GM21381 (cell line): Measurements from ENCODE around the gene CKAP5.

Experiments
- ATAC-seq: cut with Tn5 transposase; IDR thresholded peaks from one replicate; pipeline ENCODE4 v1.9.1; 2021; ENCODE audit warnings: mild to moderate bottlenecking, moderate library complexity; ENCODE audit not compliant: unreplicated experiment

Gene CKAP5

DNA sequence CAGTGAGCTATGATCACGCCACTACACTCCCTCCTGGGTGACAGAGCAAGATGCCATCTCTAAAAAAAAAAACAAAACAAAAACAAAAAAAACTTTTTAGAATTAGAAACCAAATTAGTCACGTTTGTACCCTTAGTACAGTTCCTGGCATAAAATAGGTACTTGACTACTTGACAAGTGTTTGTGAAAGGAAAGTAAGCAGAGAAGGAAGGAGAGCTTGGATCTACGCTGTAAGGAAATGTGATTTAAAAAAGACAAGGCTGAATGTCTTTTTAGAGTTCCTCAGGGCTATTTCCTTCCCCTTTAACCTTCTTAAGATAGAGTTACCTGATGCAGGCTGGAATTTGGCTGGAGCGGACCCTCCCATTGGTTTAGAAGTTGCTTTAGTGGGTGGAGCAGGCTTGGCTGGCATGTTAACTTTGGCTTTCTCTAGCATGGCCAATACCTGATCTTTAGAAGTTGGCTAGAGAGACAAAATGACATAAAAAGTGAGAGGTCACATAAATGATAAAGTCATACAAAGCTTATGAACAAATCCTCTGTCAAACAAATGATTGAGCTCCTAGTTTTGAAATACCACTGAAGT lies 76.4 kb downstream of the CKAP5 start:
- no peak for ATAC-seq

GRCh38 chr11:46766656-46767055 lies 79.4 kb downstream of the CKAP5 start:
- ATAC-seq: no peak

GRCh38 chr11:46762248-46762647 lies 83.8 kb downstream of the CKAP5 start:
- ATAC-seq: no peak

GRCh38 chr11:46761807-46762206 lies 84.3 kb downstream of the CKAP5 start:
- no peak for ATAC-seq

DNA sequence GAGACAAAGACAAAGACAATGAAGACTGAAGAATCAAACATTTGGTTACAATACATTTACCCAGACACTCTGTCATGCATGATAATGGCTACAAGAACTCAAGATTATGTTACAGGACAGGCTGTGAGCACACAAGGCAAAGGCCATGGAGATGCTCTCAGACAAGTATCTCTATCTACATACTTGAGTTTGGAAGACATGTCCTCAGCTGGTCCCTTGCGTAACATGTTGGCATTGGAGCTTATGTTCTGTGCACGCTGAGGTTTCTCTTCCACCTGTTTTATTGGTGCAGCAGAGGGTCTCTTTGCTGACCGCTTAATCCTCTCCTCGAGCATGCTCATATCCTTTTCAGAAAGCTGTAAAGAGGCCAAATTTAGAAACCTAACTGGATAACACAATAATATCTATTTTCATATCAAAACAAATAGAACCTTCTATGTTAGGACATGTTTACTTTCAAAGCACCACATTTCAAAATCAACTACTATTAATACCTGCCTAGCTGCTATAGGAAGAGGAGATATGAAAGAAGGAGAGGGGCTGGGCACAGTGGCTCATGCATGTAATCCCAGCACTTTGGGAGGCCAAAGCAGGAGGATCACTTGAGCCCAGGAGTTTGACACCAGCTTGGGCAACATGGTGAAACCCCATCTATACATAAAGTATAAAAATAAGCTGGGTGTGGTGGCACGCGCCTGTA lies 85.5 kb downstream of the CKAP5 start:
- ATAC-seq: no peak

DNA sequence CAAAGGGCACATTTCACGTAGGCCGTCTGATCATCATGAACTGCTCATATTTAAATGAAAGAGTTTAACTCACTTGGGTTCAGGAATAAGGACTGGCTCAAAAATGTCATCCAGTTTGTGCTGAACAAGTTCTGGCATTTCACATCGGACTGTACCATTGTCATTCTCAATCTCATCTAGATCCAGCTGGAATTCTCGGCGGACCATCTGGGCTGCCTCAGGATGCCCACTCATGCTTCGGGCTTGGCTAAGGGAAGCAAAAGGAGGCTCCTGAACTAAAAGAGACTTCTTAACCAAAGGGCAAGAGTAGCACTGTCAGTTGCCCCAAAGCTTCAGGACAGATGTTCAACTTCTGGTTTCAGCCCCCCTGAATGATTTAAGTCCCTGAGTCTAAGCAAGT lies 86.9 kb downstream of the CKAP5 start:
- ATAC-seq: no peak

GRCh38 chr11:46755962-46756361 lies 90.1 kb downstream of the CKAP5 start:
- ATAC-seq: no peak

GRCh38 chr11:46747150-46747549 lies 98.9 kb downstream of the CKAP5 start:
- ATAC-seq: no peak

GRCh38 chr11:46745995-46746394 lies 100.1 kb downstream of the CKAP5 start:
- ATAC-seq: no peak

- ATAC-seq: no peak
These were observed 100.8 kb downstream of the CKAP5 start for GRCh38 chr11:46745328-46745727.

DNA sequence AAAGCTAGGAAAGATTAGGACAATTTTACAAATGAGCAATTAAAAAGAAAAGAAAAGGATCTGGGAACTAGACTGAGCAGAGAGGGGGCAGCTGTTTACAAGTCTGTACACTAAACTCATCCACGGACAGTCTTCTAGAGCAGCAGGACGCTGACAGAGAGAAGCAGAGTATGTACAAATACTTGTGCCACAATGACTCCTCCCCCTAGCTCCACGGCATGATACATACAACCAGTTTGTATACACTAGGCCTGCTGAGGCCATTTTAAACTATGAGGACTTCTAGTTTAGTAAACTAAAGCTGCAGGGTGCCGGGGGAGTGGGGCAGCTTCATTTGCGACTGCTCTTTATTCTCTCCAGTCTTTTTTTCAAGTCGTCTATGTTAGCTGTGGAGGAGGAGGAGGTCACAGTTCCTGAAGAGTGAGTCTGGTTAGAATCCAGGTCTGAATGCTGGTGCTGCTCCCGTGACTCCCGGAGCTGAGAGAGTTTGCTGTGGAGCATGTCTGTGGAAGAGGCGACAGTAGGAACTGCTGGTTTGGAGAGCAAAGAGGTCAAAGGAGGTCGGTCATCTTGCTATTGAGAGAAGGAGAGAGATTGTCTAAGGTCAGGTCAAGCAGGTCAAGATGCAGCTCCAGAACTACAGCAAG lies 102.3 kb downstream of the CKAP5 start:
- ATAC-seq: no peak

DNA sequence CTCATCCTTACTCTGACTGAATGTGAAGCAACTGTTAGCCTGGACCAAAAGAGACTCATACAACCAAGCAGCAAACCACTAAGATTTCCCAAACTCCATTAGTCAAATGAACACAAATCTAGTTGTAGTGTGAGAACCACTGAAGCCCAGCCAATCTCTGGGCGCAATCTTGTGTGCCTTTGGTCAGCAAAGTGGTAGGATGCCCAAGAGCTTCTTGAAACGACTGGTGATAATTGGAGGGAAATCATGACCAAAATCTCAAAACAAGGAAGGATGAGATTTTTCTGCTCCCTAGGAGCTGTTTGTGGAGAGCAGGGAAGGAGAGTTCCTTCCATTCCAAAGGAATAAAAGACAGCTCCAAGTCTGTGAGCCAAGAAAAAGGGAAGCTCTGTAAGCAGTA lies 103.0 kb downstream of the CKAP5 start:
- no peak for ATAC-seq

DNA sequence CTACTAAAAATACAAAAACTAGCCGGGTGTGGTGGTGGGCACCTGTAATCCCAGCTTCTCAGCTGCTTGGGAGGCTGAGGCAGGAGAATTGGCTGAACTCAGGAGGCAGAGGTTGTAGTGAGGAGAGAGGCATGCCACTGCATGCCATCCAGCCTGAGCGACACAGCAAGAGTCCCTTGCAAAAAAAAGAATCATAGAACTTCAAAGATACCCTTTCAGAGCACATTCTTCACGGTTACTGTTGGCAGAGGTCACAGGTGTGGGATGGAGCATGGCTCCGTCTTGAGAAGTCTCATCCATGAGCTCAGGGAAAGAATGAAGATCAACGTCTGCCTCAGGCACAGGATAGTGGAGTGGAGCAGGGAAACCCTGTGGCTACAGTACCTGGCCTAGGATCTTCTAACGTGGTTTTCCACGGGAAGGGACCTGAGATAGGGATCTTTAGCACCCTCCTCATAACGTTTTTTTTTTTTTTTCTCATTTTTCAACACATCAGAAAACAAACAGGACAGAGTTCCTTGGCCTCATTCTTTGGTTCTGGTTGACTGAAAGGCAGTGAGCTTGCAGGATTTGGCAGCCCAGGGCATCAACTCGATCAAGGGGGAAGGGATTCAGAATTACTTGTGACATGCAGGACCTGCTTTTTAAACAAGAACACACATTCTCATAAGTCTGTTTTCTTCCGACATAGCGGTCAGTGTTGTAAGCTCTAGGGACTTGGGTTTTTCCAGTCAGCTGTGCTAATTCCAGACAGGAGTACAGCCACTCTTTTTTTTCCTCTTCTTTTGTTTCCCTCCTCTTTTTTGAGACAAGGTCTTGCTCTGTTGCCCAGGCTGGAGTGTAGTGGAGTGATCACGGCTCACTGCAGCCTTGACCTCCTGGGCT lies 104.2 kb downstream of the CKAP5 start:
- no peak for ATAC-seq

DNA sequence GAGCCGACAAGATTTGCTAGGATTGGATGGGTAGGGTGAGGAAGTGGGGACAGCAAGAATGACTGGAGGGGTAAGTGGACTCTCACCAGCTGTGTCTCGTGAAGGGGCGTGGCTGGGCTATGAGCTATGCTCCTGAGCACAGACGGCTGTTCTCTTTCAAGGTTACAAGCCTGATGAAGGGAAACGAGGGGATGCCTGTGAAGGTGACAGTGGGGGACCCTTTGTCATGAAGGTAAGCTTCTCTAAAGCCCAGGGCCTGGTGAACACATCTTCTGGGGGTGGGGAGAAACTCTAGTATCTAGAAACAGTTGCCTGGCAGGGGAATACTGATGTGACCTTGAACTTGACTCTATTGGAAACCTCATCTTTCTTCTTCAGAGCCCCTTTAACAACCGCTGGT lies 107.2 kb downstream of the CKAP5 start:
- no peak for ATAC-seq

GRCh38 chr11:46737699-46738098 lies 108.4 kb downstream of the CKAP5 start:
- ATAC-seq: no peak

DNA sequence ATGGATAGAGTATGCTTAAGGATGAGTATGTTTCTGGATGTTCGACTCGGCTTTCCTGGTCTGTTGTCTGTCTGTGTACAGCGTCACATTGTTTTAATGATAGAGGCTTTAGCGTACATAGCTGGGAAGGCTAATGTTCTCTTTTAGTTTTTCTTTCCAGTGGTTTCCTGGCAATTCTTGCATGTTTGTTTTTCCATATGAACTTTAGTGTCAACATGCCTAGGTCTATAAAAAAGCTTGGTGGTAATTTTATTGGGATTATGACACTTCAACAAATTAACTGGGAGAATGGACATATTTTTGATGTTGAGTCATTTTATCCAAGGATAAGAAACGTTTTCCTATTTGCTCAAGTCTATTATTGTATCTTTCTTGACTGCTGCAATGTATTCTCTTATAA lies 109.5 kb downstream of the CKAP5 start:
- no peak for ATAC-seq

GRCh38 chr11:46736146-46736545 lies 109.9 kb downstream of the CKAP5 start:
- no peak for ATAC-seq

- ATAC-seq: no peak
These were observed 112.8 kb downstream of the CKAP5 start for GRCh38 chr11:46733234-46733633.

- no peak for ATAC-seq
These were observed 114.5 kb downstream of the CKAP5 start for GRCh38 chr11:46731545-46731944.

DNA sequence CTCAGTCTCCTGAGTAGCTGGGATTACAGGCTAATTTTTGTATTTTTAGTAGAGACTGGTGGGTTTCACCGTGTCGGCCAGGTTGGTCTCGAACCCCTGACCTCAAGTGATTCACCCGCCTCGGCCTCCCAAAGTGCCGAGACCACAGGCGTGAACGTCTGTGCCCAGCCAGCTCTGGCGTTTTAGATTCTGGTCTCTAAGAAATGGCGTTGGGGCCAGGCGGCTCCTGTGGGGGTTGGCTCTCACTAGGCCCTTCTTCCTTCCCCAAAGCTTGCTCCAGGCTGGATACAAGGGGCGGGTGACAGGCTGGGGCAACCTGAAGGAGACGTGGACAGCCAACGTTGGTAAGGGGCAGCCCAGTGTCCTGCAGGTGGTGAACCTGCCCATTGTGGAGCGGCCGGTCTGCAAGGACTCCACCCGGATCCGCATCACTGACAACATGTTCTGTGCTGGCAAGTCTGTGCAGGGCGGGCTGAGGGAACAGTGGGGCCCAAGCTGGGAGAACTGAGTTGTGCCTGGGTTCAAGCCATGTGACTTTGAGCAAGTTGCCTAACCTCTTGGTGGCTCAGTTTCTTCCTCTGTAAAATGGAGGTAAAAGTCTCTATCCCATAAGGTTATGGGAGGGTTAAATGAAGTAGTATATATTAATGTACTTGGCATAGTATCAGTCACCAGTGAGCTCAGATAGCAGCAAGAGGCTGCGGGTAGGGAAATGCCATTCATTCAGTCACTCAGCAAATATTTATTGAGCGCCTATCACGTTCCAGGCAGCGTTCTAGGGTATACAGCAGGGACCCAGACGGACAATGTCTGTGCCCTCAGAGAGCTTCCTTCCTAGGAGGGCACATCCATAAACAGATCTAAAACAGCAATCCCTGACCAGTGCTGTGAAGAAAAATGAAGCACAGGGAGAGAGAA lies 116.7 kb downstream of the CKAP5 start:
- ATAC-seq: no peak
